Caki2 (cell line): Measurements from ENCODE around the gene PKDCC. TPM values are rescaled to one million over a fixed set of nuclear protein-coding genes. Genes with fewer than 3 reads are reported as not detected.
"Not testable (repeated sequence)": the region's sequence is repeated elsewhere in the genome, so short reads cannot be mapped to it uniquely, and the experiment has no call there.

Experiments used
- DNase-seq: peaks from one replicate; pipeline ENCODE4 v3.0.0-alpha.2; 2015; ENCODE audit warnings: low read depth
- in situ Hi-C: cut with HindIII; loops from 2 replicates; pipeline ENCODE4 v1.10.0; 2016; ENCODE audit warnings: low sequenced_read_pairs, low pct_unique_long_range_greater_than_20kb, mixed read lengths
- total RNA-seq: library from RNA; depleted of rRNA; stranded (reverse); fragments of >200 nt; shearing (Covaris generic); gene quantifications from 2 replicates; pipeline ENCODE4 v1.2.3, GENCODE V29; 2014; ENCODE audit warnings: low replicate concordance

The PKDCC gene
- total RNA-seq, 1 experiment from 2014 or later = 2.1 TPM

- in situ Hi-C loops = no loop called here
- DNase-seq = no peak
Measured at GRCh38 chr2:42028571-42029148, 19.2 kb upstream of the PKDCC start.

- in situ Hi-C loops = no loop called here
- DNase-seq = no peak
Measured at GRCh38 chr2:42029171-42029570, 18.6 kb upstream of the PKDCC start.

GRCh38 chr2:42029639-42030199, 18.1 kb upstream of the PKDCC start:
- in situ Hi-C loops = no loop called here
- no peak for DNase-seq

- in situ Hi-C loops = no loop called here
- no peak for DNase-seq
Measured at GRCh38 chr2:42030200-42030759, 17.5 kb upstream of the PKDCC start.

GRCh38 chr2:42030829-42031228, 17.0 kb upstream of the PKDCC start:
- DNase-seq = no peak
- in situ Hi-C loops = no loop called here

- in situ Hi-C loops = no loop called here
- DNase-seq = no peak
Measured at GRCh38 chr2:42031281-42032223, 16.3 kb upstream of the PKDCC start.

GRCh38 chr2:42032224-42032620, 15.6 kb upstream of the PKDCC start:
- DNase-seq = no peak
- in situ Hi-C loops = no loop called here

GRCh38 chr2:42032745-42033144, 15.1 kb upstream of the PKDCC start:
- in situ Hi-C loops = no loop called here
- no peak for DNase-seq

GRCh38 chr2:42034096-42034495, 13.7 kb upstream of the PKDCC start:
- in situ Hi-C loops, DNase-seq: not testable (repeated sequence)

GRCh38 chr2:42035241-42035640, 12.6 kb upstream of the PKDCC start:
- in situ Hi-C loops = no loop called here
- DNase-seq = no peak

- no peak for DNase-seq
- in situ Hi-C loops = no loop called here
Measured at GRCh38 chr2:42036413-42036812, 11.4 kb upstream of the PKDCC start.

GRCh38 chr2:42036940-42037339, 10.9 kb upstream of the PKDCC start:
- in situ Hi-C loops = no loop called here

GRCh38 chr2:42040643-42041278, 7.1 kb upstream of the PKDCC start:
- in situ Hi-C loops = no loop called here
- no peak for DNase-seq

More at GRCh38 chr2:42036940-42037339, 10.9 kb upstream of the PKDCC start:
- no peak for DNase-seq

- in situ Hi-C loops = no loop called here
- DNase-seq = no peak
Measured at GRCh38 chr2:42041377-42042127, 6.3 kb upstream of the PKDCC start.

GRCh38 chr2:42042631-42043355, 5.0 kb upstream of the PKDCC start:
- DNase-seq = no peak
- in situ Hi-C loops = no loop called here

GRCh38 chr2:42043789-42044394, 3.9 kb upstream of the PKDCC start:
- in situ Hi-C loops = no loop called here
- no peak for DNase-seq

- in situ Hi-C loops = no loop called here
- DNase-seq = no peak
Measured at GRCh38 chr2:42044939-42045338, 2.9 kb upstream of the PKDCC start.
